SK-N-MC (cell line): ENCODE data around the gene SPATA20.

ENCODE experiments used
- EZH2 ChIP-seq: fragments of 200-600 bp; sonication (generic); IDR thresholded peaks from one replicate; pipeline ENCODE4 v1.6.1; 2017; ENCODE audit warnings: antibody characterized with exemption
- FOXP2 ChIP-seq: optimal IDR thresholded peaks from 2 replicates; pipeline ENCODE3; 2011; ENCODE audit warnings: mild to moderate bottlenecking, moderate library complexity; ENCODE audit not compliant: insufficient read depth; ENCODE audit errors: extremely low read length, control extremely low read depth
- POLR2AphosphoS5 ChIP-seq: IDR thresholded peaks from 2 replicates; pipeline ENCODE4 v1.6.1; 2012; ENCODE audit warnings: mild to moderate bottlenecking, low read depth, low read length, borderline replicate concordance

GRCh38 chr17:50498021-50498874, 48.7 kb upstream of the SPATA20 start:
- TF ChIP-seq EZH2 (no peak), POLR2AphosphoS5 (no peak), FOXP2 (no peak)
